ENCODE results near the gene ADAMTS6.
"Not testable (repeated sequence)": the region's sequence is repeated elsewhere in the genome, so short reads cannot be mapped to it uniquely, and the experiment has no call there.

The ADAMTS6 gene

GRCh38 chr5:65326922-65327321 is 154.8 kb downstream of the ADAMTS6 start:
- Histone ChIP-seq H3F3A (ENCODE audit: insufficient read depth) (no peaks in the 10 kb centered on the region), H3K36me3 (ENCODE audit: low read length) (no peaks in the 10 kb centered on the region), H3K9me2 (replicated peaks; ENCODE audit: insufficient read depth, low read length) (no peaks in the 10 kb centered on the region), H3K4me2 (ENCODE audit: low read depth, low read length, poor library complexity, severe bottlenecking) (no peak overlapping the region), H3K79me2 (ENCODE audit: insufficient read depth, low read length) (no peaks in the 10 kb centered on the region), H2AFZ (ENCODE audit: low read depth, low read length, severe bottlenecking) (no peak overlapping the region), H3K27ac (ENCODE audit: low read depth, low read length) (no peak overlapping the region), H4K20me1 (ENCODE audit: low read depth, low read length) (no peaks in the 10 kb centered on the region), H3K27me3 (ENCODE audit: low read length) (no peaks in the 10 kb centered on the region), H3K9ac (ENCODE audit: low read length) (no peak overlapping the region), H3K4me3 (ENCODE audit: insufficient read depth, low read length, poor library complexity, severe bottlenecking) (no peak overlapping the region), H3K9me3 (ENCODE audit: insufficient read depth, low read length) (no peaks in the 10 kb centered on the region)
- TF ChIP-seq EZH2phosphoT487 (conservative IDR thresholded peaks at IDR 0.05; ENCODE audit: low read length) = no peak
- no peak for TF ChIP-seq CTCF (IDR thresholded peaks at IDR 0.05; ENCODE audit: insufficient read depth, low read length, poor library complexity, severe bottlenecking)

- Histone ChIP-seq H3K36me3 (ENCODE audit: low read length) (no peaks in the 10 kb centered on the region), H3K9me2 (replicated peaks; ENCODE audit: insufficient read depth, low read length) (no peaks in the 10 kb centered on the region), H3K27ac (ENCODE audit: low read depth, low read length) (no peak overlapping the region), H3F3A (ENCODE audit: insufficient read depth) (no peaks in the 10 kb centered on the region; the same call in 1 of the 2 replicates), H3K79me2 (ENCODE audit: insufficient read depth, low read length) (no peaks in the 10 kb centered on the region), H3K9ac (ENCODE audit: low read length) (no peak overlapping the region), H3K27me3 (ENCODE audit: low read length) (no peaks in the 10 kb centered on the region), H3K4me3 (ENCODE audit: insufficient read depth, low read length, poor library complexity, severe bottlenecking) (no peak overlapping the region), H2AFZ (ENCODE audit: low read depth, low read length, severe bottlenecking) (no peak overlapping the region), H3K4me2 (ENCODE audit: low read depth, low read length, poor library complexity, severe bottlenecking) (no peak overlapping the region), H4K20me1 (ENCODE audit: low read depth, low read length) (no peaks in the 10 kb centered on the region), H3K9me3 (ENCODE audit: insufficient read depth, low read length) (no peaks in the 10 kb centered on the region)
- no peak for TF ChIP-seq CTCF (IDR thresholded peaks at IDR 0.05; ENCODE audit: insufficient read depth, low read length, poor library complexity, severe bottlenecking)
- TF ChIP-seq EZH2phosphoT487 (conservative IDR thresholded peaks at IDR 0.05; ENCODE audit: low read length) = no peak
These were observed 157.5 kb downstream of the ADAMTS6 start for GRCh38 chr5:65324226-65324625.

- H3K4me2 ChIP-seq (ENCODE audit: low read depth, low read length, poor library complexity, severe bottlenecking); H3K79me2 ChIP-seq (ENCODE audit: insufficient read depth, low read length); H4K20me1 ChIP-seq (ENCODE audit: low read depth, low read length); H3K27ac ChIP-seq (ENCODE audit: low read depth, low read length); H3K4me3 ChIP-seq (ENCODE audit: insufficient read depth, low read length, poor library complexity, severe bottlenecking); H2AFZ ChIP-seq (ENCODE audit: low read depth, low read length, severe bottlenecking); H3K9me3 ChIP-seq (ENCODE audit: insufficient read depth, low read length); H3K27me3 ChIP-seq (ENCODE audit: low read length); H3K36me3 ChIP-seq (ENCODE audit: low read length); H3F3A ChIP-seq (ENCODE audit: insufficient read depth); H3K9ac ChIP-seq (ENCODE audit: low read length); H3K9me2 ChIP-seq (replicated peaks; ENCODE audit: insufficient read depth, low read length): not testable (repeated sequence)
These were observed 161.0 kb downstream of the ADAMTS6 start for GRCh38 chr5:65320704-65321103.

GRCh38 chr5:65320250-65320649 is 161.5 kb downstream of the ADAMTS6 start:
- no peak overlapping the region for H3K4me3 ChIP-seq (ENCODE audit: insufficient read depth, low read length, poor library complexity, severe bottlenecking)
- no peaks in the 10 kb centered on the region for H3K9me3 ChIP-seq (ENCODE audit: insufficient read depth, low read length)
- H3K9me2 ChIP-seq (replicated peaks; ENCODE audit: insufficient read depth, low read length) = no peaks in the 10 kb centered on the region
- no peak overlapping the region for H2AFZ ChIP-seq (ENCODE audit: low read depth, low read length, severe bottlenecking)
- no peak overlapping the region for H3K9ac ChIP-seq (ENCODE audit: low read length)
- H3K4me2 ChIP-seq (ENCODE audit: low read depth, low read length, poor library complexity, severe bottlenecking) = no peak overlapping the region
- H3K79me2 ChIP-seq (ENCODE audit: insufficient read depth, low read length) = no peaks in the 10 kb centered on the region
- H3K27me3 ChIP-seq (ENCODE audit: low read length) = no peaks in the 10 kb centered on the region
- no peaks in the 10 kb centered on the region; the same call in 1 of the 2 replicates for H3F3A ChIP-seq (ENCODE audit: insufficient read depth)
- H4K20me1 ChIP-seq (ENCODE audit: low read depth, low read length) = no peaks in the 10 kb centered on the region
- H3K27ac ChIP-seq (ENCODE audit: low read depth, low read length) = no peak overlapping the region
- TF ChIP-seq CTCF (IDR thresholded peaks at IDR 0.05; ENCODE audit: insufficient read depth, low read length, poor library complexity, severe bottlenecking) = no peak
- TF ChIP-seq EZH2phosphoT487 (conservative IDR thresholded peaks at IDR 0.05; ENCODE audit: low read length) = no peak
- no peaks in the 10 kb centered on the region for H3K36me3 ChIP-seq (ENCODE audit: low read length)

Data from SU-DHL-6 (cell line).